HPDE6-E6E7 (cell line): ENCODE results near the gene C4B.
"Not testable (repeated sequence)": the region's sequence is repeated elsewhere in the genome, so short reads cannot be mapped to it uniquely, and the experiment has no call there.

Experiments used
- DNase-seq: peaks from one replicate; pipeline ENCODE4 v3.0.0; 2011; ENCODE audit warnings: missing footprints; ENCODE audit errors: extremely low spot score

C4B gene

DNA sequence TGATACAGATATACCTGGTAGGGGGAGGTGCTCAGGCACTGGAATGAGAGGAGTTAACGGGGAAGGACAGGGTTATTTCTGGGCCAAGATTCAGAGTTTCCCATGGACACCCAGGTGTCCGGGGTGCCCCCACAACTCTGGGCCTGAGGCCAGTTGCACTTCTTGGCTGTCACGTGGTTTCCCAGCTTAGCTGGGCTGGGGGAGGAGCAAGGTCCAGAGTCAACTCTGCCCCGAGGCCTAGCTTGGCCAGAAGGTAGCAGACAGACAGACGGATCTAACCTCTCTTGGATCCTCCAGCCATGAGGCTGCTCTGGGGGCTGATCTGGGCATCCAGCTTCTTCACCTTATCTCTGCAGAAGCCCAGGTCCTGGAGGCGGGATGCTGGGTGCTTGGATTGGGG is at the start of gene C4B:
Gene C4B (plus strand): TSS at position 249 of the 400 bp plus-strand sequence. CDS start 51 bp downstream, at position 300.
- not testable (repeated sequence) for DNase-seq

DNA sequence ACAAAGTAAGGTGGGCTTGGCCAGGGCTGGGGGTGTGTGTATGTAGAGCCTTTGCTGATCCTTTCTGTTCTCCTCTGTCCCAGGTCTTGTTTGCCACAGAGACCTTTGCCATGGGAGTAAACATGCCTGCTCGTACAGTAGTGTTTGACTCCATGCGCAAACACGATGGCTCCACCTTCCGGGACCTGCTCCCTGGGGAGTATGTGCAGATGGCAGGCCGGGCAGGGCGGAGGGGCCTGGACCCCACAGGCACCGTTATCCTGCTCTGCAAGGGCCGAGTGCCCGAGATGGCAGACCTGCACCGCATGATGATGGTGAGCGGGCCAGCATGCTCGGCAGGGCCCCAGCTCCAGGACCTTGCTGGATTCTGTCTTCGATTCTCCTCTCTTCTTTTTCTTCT is 48.9 kb upstream of the C4B start:
- DNase-seq = no peak

DNA sequence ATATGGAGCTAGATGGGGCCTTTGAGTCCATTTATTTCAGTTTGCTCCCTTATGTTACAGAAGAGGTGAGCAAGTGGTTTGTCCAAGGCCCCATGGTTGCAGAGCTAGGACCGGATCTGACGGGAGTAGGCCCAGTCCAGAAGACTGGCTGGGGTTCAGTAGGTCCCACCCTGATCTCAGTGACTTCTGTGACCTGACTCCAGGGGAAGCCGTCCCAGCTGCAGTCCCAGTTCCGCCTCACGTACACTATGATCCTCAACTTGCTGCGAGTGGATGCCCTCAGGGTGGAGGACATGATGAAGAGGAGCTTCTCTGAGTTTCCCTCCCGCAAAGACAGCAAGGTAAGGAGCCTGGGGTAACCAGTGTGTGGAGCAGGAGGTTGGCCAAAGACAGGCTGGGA is 48.1 kb upstream of the C4B start:
- DNase-seq = no peak

DNA sequence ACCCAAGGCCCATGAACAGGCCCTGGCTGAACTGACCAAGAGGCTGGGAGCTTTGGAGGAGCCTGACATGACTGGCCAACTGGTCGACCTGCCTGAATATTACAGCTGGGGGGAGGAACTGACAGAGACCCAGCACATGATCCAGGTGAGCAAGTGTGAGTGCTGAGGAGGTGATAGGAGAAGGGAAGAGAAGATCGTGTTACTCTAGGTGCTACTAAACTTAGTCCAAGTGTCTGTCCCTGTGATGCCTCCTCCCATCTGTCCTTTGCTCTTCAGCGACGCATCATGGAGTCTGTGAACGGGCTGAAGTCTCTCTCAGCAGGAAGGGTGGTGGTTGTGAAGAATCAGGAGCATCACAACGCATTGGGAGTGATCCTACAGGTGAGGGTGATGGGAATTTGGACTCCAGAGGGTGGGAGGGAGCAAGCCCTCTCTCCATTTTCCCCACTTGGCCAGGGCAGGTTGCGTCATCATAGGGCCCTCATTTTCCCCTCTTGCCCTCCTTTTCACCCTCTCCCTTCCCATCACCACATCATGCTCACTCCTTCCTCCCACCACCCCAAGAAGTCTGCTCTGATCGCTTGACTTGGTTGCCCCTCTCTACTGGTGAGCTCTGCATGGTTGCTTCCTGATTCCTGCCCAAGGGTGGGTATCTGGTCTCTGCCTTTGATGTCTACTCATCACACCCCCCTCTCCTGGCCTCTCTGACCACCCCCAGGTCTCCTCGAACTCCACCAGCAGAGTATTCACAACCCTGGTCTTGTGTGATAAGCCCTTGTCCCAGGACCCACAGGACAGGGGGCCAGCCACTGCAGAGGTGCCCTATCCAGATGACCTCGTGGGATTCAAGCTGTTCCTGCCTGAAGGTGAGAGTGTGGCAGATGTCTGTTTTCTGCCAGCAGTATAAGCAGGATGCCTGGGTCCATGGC is 47.3 kb upstream of the C4B start:
- no peak for DNase-seq

DNA sequence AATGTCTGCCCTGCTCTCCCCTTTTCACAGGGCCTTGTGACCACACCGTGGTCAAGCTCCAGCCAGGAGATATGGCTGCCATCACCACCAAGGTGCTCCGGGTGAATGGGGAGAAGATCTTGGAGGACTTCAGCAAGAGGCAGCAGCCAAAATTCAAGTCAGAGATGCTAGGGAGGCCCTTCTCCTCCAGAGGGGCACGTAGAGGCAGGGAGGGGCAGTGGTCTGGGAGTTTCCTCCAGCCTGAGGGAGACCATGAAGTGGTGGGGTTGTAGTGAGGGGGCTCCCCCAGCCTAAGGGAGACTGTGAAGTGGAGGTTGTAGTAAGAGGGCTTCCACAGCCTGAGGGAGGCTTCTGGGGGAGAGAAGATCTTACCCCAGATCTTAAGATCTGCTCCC is 46.7 kb upstream of the C4B start:
- DNase-seq = no peak

DNA sequence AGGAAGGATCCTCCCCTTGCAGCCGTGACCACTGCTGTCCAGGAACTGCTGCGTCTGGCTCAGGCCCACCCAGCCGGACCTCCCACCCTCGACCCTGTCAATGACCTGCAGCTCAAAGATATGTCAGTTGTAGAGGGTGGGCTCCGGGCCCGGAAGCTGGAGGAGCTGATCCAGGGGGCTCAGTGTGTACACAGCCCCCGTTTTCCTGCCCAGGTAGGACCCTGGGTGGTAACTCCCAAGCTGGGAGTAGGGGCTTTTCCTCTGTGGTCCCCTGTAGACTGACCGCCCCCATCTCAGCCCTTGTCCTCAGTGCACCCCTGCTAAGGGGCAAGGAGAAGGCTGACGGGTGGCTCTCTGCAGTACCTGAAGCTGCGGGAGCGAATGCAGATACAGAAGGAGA is 46.3 kb upstream of the C4B start:
- DNase-seq = no peak

DNA sequence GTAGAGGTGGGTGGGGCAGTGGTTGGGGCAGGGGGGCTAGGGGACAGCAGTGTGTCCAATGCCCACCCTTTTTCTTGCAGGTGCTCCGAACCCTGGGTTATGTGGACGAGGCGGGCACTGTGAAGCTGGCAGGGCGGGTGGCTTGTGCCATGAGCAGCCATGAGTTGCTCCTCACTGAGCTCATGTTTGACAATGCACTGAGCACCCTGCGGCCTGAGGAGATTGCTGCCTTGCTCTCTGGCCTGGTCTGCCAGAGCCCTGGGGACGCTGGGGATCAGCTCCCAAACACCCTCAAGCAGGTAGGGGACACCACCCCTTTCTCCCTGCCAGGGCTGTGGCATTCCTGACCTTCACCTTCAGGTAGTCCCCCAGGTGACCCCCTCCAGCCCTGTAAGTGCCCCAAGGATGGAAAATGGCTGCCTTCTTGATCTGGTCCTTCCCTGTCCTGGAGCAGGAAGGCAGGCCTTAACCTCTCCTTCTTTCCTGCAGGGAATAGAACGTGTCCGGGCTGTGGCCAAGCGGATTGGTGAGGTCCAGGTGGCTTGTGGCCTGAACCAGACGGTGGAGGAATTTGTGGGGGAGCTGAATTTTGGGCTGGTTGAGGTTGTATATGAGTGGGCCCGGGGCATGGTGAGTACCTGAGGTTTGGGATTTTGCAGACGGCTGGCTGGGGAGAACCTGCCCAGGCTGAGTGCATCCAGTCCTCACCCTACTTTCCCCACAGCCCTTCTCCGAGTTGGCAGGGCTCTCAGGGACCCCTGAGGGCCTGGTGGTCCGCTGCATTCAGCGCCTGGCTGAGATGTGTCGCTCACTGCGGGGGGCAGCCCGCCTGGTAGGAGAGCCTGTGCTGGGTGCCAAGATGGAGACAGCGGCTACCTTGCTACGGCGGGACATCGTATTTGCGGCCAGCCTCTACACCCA is 45.5 kb upstream of the C4B start:
- no peak for DNase-seq

DNA sequence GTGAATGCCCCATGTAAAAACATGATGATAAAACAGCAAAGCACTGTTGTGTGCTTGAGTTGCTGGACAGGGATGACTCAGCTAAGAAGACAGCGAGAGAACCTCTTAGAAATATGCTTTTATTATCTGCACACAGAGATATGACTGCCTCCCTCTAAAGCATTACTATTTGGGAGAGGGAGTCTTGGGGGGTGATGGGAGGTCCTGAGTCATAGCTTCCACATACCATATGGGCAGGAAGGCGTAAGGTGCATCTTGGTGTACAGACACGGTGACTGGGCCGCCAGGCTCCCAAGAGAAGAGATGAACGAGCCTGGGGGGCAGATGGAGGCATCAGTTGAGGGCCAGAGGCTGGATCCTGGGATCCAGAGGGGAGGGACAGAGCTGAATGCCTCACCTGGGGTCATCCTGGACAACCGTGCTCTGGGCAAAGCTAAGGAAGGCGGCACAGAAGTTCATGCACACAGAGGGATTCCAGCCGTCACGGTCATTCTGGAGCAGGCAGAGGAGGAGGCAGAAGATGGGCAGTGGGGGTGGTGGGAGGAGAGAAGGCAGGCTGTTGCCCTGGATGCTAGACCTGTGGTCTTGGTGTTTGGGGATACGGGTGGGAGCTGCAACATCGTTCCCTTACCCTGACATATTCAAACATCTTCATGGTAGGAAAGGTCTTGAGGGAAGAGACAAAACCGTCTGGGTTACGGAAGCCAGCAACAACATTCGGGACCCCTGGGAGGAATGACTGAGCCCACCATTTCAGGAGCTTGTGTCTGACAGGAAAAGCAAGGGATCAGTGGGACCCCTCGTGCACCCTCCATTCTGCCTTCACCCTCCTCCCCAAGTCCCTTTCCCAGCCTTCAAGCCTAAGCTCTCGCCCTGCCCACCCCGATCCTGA is 44.6 kb upstream of the C4B start:
- DNase-seq = no peak

DNA sequence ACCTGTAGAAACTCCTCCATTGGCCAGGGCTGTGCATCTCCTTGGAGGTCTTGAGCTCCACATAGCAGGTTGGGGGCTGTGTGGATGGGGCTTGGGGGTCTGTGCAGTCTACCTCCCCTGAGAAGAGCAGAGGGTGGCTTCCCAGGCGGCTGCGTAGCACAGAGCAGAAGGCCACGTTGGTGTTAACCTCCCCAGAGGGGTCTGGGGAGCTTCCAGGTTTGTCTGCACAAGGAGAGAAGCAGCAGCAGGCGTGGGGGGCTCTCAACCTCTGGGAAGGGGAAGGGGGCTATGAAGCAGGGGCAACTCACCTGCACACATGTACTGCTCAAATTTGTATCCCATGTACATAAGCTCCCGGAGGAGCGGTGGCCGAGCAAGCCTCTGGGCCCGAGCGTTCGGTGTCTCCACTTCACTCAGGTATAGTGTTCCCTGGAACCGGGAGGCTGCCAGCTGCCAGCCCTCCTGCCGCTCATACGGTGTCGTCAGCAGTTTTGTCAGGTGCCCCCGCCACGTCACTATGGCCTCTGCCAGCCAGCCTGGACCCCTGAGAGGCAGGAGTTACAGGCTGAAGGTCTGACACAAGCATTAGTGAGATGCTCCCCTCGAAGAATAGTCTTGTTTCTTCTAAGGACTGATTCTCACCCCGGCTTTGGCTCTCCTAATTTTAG is 43.9 kb upstream of the C4B start:
- DNase-seq = no peak

DNA sequence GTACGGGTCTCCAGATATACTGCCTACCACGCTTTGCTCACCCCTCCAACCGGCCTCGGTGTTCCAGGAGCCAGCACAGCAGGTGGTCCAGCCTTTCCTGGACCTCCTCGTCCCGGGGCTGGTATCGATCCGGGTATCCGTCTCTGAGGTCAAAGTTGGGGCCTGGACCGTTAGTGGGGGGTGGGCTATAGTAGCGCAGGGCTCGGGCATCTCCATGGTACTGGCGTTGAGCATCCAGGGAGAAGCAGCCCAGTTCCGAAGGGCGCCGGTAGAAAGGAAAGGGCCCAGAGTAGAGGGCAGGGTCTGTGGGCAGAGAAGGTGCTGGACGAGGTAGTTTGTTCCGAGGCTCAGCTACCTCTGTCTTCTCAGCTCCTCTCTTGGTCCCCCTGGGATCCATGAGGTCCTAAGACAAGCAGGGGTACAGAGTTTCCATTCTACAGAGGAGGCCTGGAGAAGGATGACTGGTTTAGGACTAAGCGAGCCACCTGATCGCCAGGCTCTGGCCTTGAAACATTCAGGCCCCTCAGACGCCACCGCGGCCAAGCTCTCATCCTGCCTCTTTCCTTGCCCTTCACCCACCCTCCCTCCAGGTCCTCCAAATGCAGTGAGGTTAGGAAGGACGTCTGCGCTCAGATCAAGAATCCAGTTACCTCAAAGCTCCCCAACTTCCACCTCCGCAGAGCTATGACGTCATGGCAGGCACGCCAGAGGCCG is 43.2 kb upstream of the C4B start:
- DNase-seq = no peak

DNA sequence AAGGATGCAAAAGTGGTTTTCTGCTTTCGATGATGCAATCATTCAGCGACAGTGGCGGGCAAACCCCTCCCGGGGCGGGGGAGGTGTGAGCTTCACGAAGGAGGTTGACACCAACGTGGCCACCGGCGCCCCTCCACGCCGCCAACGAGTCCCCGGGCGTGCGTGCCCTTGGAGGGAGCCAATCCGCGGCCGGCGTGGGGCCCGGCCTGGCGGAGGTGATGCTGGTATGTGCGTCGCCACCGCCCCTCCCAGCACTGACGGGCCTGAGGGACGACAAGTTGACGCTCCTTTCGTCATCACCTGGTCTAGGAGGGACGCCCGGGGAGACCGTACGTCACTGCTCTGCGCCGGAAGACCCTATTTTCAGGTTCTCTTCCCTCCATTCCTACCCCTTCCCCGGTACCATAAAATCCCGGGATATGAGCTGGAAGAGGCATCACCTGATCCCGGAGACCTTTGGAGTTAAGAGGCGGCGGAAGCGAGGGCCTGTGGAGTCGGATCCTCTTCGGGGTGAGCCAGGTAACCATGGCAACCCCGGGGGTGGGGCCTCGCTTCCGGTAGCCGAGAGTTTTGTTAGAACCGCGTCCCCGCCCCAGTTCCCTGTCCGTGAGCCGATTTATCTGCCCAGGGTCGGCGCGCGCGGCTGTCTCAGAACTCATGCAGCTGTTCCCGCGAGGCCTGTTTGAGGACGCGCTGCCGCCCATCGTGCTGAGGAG is 42.4 kb upstream of the C4B start, which contains the start of gene DXO:
Gene DXO (minus strand): TSS at position 146 of the 716 bp plus-strand sequence. CDS start 463 bp downstream, outside the sequence.
- peak; percentile 98 for DNase-seq

DNA sequence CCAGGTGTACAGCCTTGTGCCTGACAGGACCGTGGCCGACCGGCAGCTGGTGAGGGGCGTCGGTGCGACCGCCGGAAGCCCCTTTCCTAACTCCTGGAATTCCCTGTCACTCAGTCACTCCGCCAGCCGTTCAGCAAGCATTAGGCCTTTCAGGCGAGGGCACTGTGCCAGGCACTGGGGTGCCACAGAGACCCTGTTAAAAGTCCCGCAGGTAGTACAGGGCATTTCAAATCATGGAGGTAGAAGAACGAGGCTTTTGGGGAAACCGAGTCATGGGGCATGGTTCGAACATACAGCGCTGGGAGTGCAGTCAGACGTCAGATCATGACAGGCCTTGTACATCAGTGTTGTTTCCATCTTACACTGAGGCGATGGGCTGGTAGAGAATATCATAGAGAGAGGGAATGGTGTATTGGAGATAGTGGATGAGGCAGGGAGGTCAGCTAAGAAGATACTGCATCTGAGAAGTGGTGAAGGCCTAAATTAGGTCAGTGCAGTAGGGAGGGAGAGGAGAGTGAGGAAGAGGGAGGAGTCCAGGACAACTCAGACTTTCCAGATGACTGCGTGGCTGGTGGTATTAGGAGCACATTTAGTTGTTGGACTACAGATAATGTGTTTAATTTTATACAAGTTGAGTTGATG is 41.8 kb upstream of the C4B start:
- DNase-seq = no peak

DNA sequence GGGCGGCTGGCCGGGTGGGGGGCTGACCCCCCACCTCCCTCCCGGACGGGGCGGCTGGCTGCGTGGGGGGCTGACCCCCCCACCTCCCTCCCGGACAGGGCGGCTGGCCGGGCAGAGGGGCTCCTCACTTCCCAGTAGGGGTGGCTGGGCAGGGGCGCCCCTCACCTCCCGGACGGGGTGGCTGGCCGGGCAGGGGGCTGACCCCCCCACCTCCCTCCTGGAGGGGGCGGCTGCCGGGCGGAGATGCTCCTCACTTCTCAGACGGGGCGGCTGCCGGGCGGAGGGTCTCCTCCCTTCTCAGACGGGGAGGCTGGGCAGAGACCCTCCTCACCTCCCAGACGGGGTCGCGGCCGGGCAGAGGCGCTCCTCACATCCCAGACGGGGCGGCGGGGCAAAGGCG is 38.5 kb upstream of the C4B start:
- DNase-seq = not testable (repeated sequence)

DNA sequence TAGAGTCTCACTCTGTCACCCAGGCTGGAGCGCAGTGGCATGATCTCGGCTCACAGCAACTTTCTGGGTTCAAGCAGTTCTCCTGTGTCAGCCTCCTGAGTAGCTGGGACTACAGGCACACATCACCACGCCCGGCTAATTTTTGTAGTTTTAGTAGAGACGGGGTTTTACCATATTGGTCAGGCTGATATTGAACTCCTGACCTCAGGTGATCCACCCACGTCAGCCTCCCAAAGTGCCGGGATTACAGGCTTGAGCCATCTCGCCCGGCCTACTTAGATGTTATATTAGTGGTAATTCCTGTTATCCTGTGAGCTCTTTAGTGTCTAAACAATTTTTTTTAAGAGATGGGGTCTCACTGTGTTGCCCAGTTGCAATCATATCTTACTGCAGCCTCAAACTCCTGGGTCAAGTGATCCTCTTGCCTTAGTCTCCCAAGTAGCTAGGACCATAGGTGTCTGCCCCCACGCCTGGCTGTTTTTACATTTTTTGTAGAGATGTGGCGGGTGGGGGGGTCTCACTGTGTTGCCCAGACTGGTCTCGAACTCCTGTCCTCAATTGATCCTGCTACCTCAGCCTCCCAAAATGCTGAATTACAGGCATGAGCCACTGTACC is 36.7 kb upstream of the C4B start:
- no peak for DNase-seq

DNA sequence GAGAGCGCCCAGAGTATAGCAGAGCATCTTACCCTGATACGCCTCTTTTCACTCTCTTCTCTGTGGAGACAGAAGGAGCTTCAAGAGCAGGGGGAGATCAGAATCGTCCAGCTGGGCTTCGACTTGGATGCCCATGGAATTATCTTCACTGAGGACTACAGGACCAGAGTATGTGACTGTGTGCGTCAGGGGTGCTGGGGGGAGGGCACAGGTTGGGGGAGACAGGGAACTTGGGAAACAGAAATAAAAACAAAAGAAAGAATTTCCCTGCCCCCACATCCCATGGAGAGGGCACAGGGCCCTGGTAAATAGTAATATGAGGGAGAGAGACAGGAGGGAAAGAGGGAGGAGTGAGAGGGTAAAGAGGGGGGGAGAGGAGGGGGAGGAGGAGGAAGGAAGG is 35.8 kb upstream of the C4B start:
- DNase-seq = no peak

DNA sequence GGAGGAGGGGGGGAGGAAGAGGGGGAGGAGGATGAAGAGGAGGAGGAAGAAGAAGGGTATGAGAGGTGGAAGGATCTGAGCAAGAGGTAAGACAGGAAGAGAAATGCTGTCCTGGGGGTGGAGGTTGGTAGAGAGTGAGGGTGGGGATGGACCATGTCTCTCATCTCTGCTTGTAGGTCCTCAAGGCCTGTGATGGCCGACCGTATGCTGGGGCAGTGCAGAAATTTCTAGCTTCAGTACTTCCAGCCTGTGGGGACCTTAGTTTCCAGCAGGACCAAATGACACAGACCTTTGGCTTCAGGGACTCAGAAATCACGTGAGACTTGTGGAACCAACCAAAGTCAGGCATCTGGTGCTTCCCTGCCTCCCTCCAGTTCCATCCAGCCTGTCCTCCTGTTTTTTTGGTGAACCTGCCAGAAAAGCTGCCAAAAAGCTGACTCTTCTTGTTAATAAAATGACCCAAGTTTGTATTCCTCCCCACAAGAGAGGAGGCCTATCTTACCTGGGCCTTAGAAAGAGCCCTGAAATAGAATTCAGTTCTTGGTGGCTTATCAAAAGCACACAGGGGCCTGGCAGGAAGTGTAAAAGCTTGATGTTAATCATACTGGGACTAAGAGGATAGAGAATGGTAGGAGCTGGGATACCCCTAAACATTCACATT is 35.2 kb upstream of the C4B start:
- no peak for DNase-seq

DNA sequence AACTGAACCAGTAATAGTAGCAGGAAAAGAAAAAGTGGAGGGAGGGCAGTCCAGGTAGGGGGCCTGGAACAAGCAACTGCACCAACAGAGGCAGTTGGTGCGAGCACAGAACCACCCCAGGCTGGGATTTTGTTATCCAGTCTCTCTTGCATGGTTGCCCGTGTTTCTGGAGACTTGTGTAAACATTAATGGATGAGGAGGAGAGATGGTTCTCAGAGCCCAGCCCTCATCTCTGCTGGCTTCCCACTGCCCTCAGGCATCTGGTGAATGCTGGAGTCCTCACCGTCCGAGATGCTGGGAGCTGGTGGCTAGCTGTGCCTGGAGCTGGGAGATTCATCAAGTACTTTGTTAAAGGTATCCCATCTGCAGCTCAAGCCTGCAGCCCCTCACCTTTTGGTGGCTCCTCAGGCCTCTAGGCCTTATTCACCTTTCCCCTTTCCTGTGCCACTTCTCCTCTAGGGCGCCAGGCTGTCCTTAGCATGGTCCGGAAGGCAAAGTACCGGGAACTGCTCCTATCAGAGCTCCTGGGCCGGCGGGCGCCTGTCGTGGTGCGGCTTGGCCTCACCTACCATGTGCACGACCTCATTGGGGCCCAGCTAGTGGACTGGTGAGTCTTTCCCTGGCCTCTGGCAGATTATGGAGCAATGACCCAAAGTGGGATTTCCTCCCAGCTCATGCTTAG is 34.3 kb upstream of the C4B start:
- not testable (repeated sequence) for DNase-seq
